SU-DHL-6 (cell line): ENCODE results near the gene DDX4.
A peak's percentile ranks its signal among the peaks of the same experiment; 100 is the strongest.
"Not testable (repeated sequence)": the region's sequence is repeated elsewhere in the genome, so short reads cannot be mapped to it uniquely, and the experiment has no call there.

Experiments used
- H2AFZ ChIP-seq: fragments of 200-600 bp; sonication (generic); 2 replicates; pipeline ENCODE4 v1.6.1; 2014; ENCODE audit warnings: low read depth, mild to moderate bottlenecking, moderate library complexity, mixed read lengths, antibody characterized with exemption, low read length; ENCODE audit not compliant: severe bottlenecking
- H3F3A ChIP-seq: fragments of 200-600 bp; shearing (Covaris generic); 2 replicates; pipeline ENCODE4 v1.6.0; 2016; ENCODE audit warnings: antibody characterized with exemption, mild to moderate bottlenecking; ENCODE audit not compliant: insufficient read depth
- H3K27ac ChIP-seq: fragments of 200-600 bp; sonication (generic); 2 replicates; pipeline ENCODE4 v1.5.1; 2016; ENCODE audit warnings: low read depth, mild to moderate bottlenecking, low read length, moderate library complexity, mixed read lengths
- H3K27me3 ChIP-seq: fragments of 200-600 bp; sonication (generic), shearing (Covaris generic); 2 replicates; pipeline ENCODE4 v1.6.0; 2014; ENCODE audit warnings: mild to moderate bottlenecking, low read length
- H3K36me3 ChIP-seq: fragments of 200-600 bp; sonication (generic); 2 replicates; pipeline ENCODE4 v1.6.1; 2014; ENCODE audit warnings: mild to moderate bottlenecking, low read length, mixed read lengths
- H3K4me2 ChIP-seq: fragments of 300-600, 200-600 bp; shearing (Covaris generic), sonication (generic); 2 replicates; pipeline ENCODE4 v1.6.0; 2014; ENCODE audit warnings: low read length, low read depth, mild to moderate bottlenecking; ENCODE audit not compliant: poor library complexity, severe bottlenecking
- H3K4me3 ChIP-seq: fragments of 200-600 bp; sonication (generic); 2 replicates; pipeline ENCODE4 v1.5.1; 2014; ENCODE audit warnings: antibody characterized with exemption, low read length, mild to moderate bottlenecking, mixed read lengths; ENCODE audit not compliant: insufficient read depth, poor library complexity, severe bottlenecking
- H3K79me2 ChIP-seq: fragments of 200-600 bp; sonication (generic); 2 replicates; pipeline ENCODE4 v1.6.1; 2014; ENCODE audit warnings: mild to moderate bottlenecking, low read length, moderate library complexity; ENCODE audit not compliant: insufficient read depth
- H3K9ac ChIP-seq: fragments of 200-600 bp; sonication (generic); 2 replicates; pipeline ENCODE4 v1.7.0; 2014; ENCODE audit warnings: mild to moderate bottlenecking, low read length
- H3K9me2 ChIP-seq: fragments of 200-600 bp; sonication (generic); replicated peaks from 2 replicates; pipeline ENCODE4 v1.6.1; 2014; ENCODE audit warnings: low read length; ENCODE audit not compliant: insufficient read depth
- H3K9me3 ChIP-seq: fragments of 200-600 bp; sonication (generic); 2 replicates; pipeline ENCODE4 v1.6.1; 2014; ENCODE audit warnings: low read length, mixed read lengths; ENCODE audit not compliant: insufficient read depth
- H4K20me1 ChIP-seq: fragments of 200-600 bp; sonication (generic); 2 replicates; pipeline ENCODE4 v1.6.1; 2014; ENCODE audit warnings: low read depth, mild to moderate bottlenecking, antibody characterized with exemption, low read length, moderate library complexity, mixed read lengths
- EZH2phosphoT487 ChIP-seq: fragments of 200-600 bp; sonication (generic), shearing (Covaris generic); conservative IDR thresholded peaks from 2 replicates; pipeline ENCODE4 v1.6.1; 2018; ENCODE audit warnings: mild to moderate bottlenecking, antibody characterized with exemption, low read length, moderate library complexity, mixed read lengths
- TF ChIP-seq, protein P1 (sequence below): fragments of 200-600 bp; sonication (generic); IDR thresholded peaks from one replicate; pipeline ENCODE4 v1.5.1; 2017; ENCODE audit warnings: antibody characterized with exemption, mild to moderate bottlenecking, low read length, moderate library complexity; ENCODE audit not compliant: insufficient read depth, poor library complexity, severe bottlenecking

Gene DDX4

DNA sequence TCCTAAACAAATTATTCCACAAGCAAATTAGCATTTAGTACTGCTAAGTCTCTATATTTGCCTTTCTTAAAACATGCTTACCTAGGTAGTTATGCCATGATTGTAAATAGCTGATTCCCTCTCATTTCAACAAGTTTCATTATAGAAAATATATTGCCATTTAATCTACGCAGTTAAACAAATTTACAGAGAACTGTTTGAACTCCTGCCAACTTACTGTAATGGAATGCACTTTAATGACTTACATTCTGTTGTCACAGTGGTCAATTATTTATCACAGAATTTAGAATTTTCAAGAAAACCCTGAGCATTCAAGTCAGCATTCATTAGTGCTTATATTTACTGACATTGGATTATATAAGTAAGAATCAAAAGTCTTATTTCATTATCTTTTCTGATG lies 45.4 kb upstream of the DDX4 start:
- Histone ChIP-seq H3K4me2 (no peak overlapping the region), H3K9me2 (no peaks in the 10 kb centered on the region), H3F3A (peaks cover 15% of the 10 kb centered on the region), H3K4me3 (no peak overlapping the region), H4K20me1 (no peaks in the 10 kb centered on the region; the same call in 1 of the 2 replicates), H3K27ac (no peak overlapping the region), H3K27me3 (no peaks in the 10 kb centered on the region), H2AFZ (no peak overlapping the region), H3K36me3 (peaks cover 5% of the 10 kb centered on the region; the same call in 1 of the 2 replicates), H3K79me2 (no peaks in the 10 kb centered on the region), H3K9me3 (no peaks in the 10 kb centered on the region), H3K9ac (no peak overlapping the region)
- TF ChIP-seq EZH2phosphoT487 = no peak
- TF ChIP-seq, protein P1, sequence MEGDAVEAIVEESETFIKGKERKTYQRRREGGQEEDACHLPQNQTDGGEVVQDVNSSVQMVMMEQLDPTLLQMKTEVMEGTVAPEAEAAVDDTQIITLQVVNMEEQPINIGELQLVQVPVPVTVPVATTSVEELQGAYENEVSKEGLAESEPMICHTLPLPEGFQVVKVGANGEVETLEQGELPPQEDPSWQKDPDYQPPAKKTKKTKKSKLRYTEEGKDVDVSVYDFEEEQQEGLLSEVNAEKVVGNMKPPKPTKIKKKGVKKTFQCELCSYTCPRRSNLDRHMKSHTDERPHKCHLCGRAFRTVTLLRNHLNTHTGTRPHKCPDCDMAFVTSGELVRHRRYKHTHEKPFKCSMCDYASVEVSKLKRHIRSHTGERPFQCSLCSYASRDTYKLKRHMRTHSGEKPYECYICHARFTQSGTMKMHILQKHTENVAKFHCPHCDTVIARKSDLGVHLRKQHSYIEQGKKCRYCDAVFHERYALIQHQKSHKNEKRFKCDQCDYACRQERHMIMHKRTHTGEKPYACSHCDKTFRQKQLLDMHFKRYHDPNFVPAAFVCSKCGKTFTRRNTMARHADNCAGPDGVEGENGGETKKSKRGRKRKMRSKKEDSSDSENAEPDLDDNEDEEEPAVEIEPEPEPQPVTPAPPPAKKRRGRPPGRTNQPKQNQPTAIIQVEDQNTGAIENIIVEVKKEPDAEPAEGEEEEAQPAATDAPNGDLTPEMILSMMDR = no peak

DNA sequence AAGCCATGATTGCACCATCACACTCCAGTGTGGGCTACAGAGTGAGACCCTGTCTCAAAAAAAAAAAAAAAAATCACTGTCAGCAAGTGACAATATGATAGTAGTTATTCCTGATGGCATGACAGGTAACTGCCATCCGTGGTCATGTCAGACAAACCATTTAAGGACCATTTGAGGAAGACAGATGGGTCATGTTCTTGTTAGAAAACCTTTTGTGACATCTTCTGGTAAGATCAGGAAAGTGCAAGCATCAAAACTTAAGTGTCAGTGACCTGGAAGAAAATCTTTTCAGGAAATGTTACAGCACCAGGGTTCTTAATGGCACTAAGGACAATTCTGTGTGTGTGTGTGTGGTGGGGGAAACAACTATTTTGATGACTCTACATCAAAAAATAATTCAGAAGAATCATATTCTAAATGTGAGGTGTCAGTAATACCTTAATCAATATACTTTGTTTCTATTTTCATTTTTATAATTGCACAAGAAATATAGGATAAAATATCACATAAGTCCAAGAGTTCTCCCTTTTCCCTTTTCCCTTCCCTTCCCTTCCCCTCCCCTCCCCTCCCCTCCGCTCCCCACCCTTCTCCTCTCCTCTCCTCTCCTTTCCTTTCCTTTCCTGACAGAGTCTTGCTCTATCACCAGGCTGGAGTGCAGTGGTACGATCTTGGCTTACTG lies 43.6 kb upstream of the DDX4 start:
- H3K36me3 ChIP-seq = peaks cover 8% of the 10 kb centered on the region; the same call in 1 of the 2 replicates
- H3K9me3 ChIP-seq = no peaks in the 10 kb centered on the region
- H3F3A ChIP-seq = peaks cover 15% of the 10 kb centered on the region
- H3K4me2 ChIP-seq = no peak overlapping the region
- no peaks in the 10 kb centered on the region for H3K27me3 ChIP-seq
- no peaks in the 10 kb centered on the region for H3K9me2 ChIP-seq
- H4K20me1 ChIP-seq = no peaks in the 10 kb centered on the region; the same call in 1 of the 2 replicates
- H3K79me2 ChIP-seq = no peaks in the 10 kb centered on the region
- H2AFZ ChIP-seq = no peak overlapping the region
- no peak overlapping the region for H3K27ac ChIP-seq
- no peak overlapping the region for H3K4me3 ChIP-seq
- H3K9ac ChIP-seq = no peak overlapping the region
- TF ChIP-seq EZH2phosphoT487 = no peak
- TF ChIP-seq, protein P1 = peak; percentile 28

DNA sequence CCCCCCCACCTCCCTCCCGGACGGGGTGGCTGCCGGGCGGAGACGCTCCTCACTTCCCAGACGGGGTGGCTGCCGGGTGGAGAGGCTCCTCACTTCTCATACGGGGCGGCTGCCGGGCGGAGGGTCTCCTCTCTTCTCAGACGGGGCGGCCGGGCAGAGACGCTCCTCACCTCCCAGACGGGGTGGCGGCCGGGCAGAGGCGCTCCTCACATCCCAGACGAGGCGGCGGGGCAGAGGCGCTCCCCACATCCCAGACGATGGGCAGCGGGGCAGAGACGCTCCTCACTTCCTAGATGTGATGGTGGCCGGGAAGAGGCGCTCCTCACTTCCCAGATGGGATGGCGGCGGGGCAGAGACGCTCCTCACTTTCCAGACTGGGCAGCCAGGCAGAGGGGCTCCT lies 41.2 kb upstream of the DDX4 start:
- H4K20me1 ChIP-seq, H3K9ac ChIP-seq, H3K4me3 ChIP-seq, H3K4me2 ChIP-seq, H3K79me2 ChIP-seq, H3K27me3 ChIP-seq, H2AFZ ChIP-seq, H3K36me3 ChIP-seq, H3K9me3 ChIP-seq, H3K27ac ChIP-seq, H3K9me2 ChIP-seq: not testable (repeated sequence)
- peaks cover 15% of the 10 kb centered on the region for H3F3A ChIP-seq

DNA sequence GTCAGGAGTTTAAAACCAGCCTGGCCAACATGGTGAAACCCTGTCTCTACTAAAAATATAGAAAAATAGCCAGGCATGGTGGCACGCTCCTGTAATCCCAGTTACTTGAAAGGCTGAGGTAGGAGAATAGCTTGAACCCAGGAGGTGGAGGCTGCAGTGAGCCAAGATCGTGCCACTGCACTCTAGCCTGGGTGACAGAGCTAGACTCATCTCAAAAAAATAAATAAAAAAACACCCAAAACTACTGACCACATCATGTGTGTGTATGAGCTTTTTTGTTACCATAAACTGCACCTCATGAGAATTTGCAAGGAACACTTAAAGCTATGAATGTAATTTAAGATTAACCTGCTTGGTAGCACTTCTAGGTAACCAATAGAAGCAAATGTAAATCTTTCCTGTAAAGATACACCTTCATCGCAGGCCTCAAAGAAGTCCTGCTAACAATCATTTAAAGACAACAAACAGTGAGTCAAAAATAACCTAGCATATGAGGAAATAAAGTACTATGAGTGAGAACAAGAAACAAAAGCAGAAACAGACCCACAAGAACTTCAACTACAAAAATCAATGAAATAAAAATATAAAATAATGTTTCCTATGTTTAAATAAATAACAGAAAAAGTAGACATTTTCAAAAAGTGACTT lies 38.7 kb upstream of the DDX4 start:
- Histone ChIP-seq H3K27ac (no peak overlapping the region), H2AFZ (no peak overlapping the region)
- TF ChIP-seq EZH2phosphoT487 = no peak

More for the DNA sequence above, 38.7 kb upstream of the DDX4 start:
- no peaks in the 10 kb centered on the region for H4K20me1 ChIP-seq
- H3K4me3 ChIP-seq = no peak overlapping the region
- H3K79me2 ChIP-seq = no peaks in the 10 kb centered on the region
- H3K36me3 ChIP-seq = peaks cover 11% of the 10 kb centered on the region; the same call in 1 of the 2 replicates
- H3K9me2 ChIP-seq = no peaks in the 10 kb centered on the region
- H3K4me2 ChIP-seq = no peak overlapping the region
- H3K9me3 ChIP-seq = no peaks in the 10 kb centered on the region
- no peak overlapping the region for H3K9ac ChIP-seq
- no peaks in the 10 kb centered on the region for H3K27me3 ChIP-seq
- no peaks in the 10 kb centered on the region for H3F3A ChIP-seq
